Midbrain (tissue), 1 donor: ENCODE results near the gene LILRB5.
"Not testable (repeated sequence)": the region's sequence is repeated elsewhere in the genome, so short reads cannot be mapped to it uniquely, and the experiment has no call there.

Source experiments
- DNase-seq: peaks from one replicate; lab custom pipeline; 2025; lab: John Stamatoyannopoulos, UW

The LILRB5 gene

GRCh38 chr19:54242234-54242633 is 14.8 kb downstream of the LILRB5 start:
- not testable (repeated sequence) for DNase-seq

GRCh38 chr19:54240372-54241336 is 16.4 kb downstream of the LILRB5 start:
- not testable (repeated sequence) for DNase-seq

GRCh38 chr19:54239491-54240371 is 17.3 kb downstream of the LILRB5 start:
- not testable (repeated sequence) for DNase-seq

GRCh38 chr19:54233941-54234340 is 23.1 kb downstream of the LILRB5 start:
- no peak for DNase-seq

- DNase-seq: peak; percentile 86
These were observed 25.8 kb downstream of the LILRB5 start for GRCh38 chr19:54231077-54231931.

GRCh38 chr19:54230031-54230430 is 27.0 kb downstream of the LILRB5 start:
- no peak for DNase-seq

GRCh38 chr19:54229146-54229545 is 27.9 kb downstream of the LILRB5 start:
- DNase-seq: no peak

GRCh38 chr19:54224619-54225018 is 32.5 kb downstream of the LILRB5 start:
- not testable (repeated sequence) for DNase-seq

- not testable (repeated sequence) for DNase-seq
These were observed 33.2 kb downstream of the LILRB5 start for GRCh38 chr19:54223937-54224281.

GRCh38 chr19:54223277-54223936 is 33.7 kb downstream of the LILRB5 start:
- DNase-seq: not testable (repeated sequence)

GRCh38 chr19:54222474-54223276 is 34.4 kb downstream of the LILRB5 start, which contains the start of gene LILRB3:
LILRB3 (minus strand) TSS chr19:54223007; CDS start chr19:54222976, 31 bp downstream.
- DNase-seq: not testable (repeated sequence)

- not testable (repeated sequence) for DNase-seq
These were observed 35.1 kb downstream of the LILRB5 start for GRCh38 chr19:54221947-54222346.

GRCh38 chr19:54219702-54220101 is 37.4 kb downstream of the LILRB5 start:
- not testable (repeated sequence) for DNase-seq

- no peak for DNase-seq
These were observed 38.0 kb downstream of the LILRB5 start for GRCh38 chr19:54218960-54219661.

GRCh38 chr19:54218259-54218658 is 38.8 kb downstream of the LILRB5 start:
- no peak for DNase-seq

- DNase-seq: not testable (repeated sequence)
These were observed 39.4 kb downstream of the LILRB5 start for GRCh38 chr19:54217517-54218247.

- DNase-seq: no peak
These were observed 40.2 kb downstream of the LILRB5 start for GRCh38 chr19:54216869-54217268.

- not testable (repeated sequence) for DNase-seq
These were observed 42.3 kb downstream of the LILRB5 start for GRCh38 chr19:54214734-54215133.

GRCh38 chr19:54214217-54214616 is 42.9 kb downstream of the LILRB5 start:
- not testable (repeated sequence) for DNase-seq
